Kidney glomerular epithelial cell (primary cell): Measurements from ENCODE around the gene MPRIP.
A peak's percentile ranks its signal among the peaks of the same experiment; 100 is the strongest.
"Not testable (repeated sequence)": the region's sequence is repeated elsewhere in the genome, so short reads cannot be mapped to it uniquely, and the experiment has no call there.

Experiments used
- DNase-seq: peaks from one replicate; lab custom pipeline; 2025; lab: John Stamatoyannopoulos, UW

Gene MPRIP

DNA sequence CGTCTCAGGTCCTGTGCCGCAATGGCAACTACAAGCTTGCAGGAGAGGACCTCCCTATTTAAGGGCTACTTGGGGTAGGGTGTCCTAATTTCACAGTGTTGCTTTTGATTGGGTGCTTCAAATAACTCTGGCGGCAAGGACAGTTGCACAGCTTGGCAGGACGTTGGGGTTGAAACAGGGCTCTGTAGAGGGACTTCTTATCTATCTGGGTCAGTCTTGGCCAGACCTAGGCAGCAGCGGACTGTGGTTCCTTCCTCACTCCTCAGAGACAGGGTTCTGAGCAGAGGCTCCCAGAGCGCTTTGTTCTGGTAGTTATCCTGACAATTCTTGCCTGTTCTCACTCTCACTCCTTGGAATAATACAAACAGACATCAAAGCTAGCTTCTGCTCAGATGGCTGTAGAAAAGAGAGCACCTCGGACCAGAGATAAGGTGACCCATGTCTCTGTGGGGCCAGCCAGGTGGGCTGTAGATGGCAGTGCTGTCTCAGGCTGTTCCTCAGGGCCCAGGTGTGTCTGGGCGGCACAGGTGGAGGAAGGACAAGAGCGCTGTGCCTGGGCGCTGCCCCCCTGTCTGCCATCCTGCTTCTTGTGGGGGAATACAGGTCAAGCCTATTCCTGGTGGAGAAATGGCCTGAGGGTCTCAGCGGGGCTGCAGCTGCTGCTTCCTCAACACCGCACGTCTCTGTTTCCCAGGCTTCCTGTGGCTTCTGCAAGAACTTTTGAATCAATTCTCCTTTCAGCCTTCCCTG lies 102.8 kb downstream of the MPRIP start:
- DNase-seq = no peak

DNA sequence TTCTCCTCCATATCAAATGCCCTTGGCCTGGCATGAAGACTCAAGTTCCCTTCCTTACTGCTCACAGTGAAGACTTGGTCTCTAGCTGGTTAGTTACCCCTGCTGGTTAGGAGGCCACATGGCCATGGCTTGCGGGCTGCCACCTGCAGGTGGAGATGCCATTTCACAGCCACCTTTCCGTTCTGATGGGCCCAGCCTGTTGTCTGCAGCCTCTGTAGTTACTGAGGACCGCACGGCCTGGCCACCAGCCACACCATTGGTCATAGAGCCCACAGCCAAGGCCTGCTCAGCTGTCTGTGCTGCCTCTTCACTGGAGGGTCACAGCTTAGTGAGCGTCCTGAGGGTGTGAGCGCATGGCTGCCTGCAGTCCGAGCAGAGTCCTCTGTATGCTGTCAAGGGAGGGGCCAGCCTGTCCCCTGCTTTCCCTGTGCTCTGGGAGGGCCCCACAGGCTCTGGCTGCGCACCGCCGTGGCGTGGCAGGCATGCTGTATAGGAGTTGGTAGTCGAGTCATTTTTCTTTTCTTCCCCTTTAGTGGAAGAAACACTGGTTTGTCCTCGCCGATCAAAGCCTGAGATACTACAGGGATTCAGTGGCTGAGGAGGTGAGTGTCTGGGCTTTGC lies 104.6 kb downstream of the MPRIP start:
- no peak for DNase-seq

DNA sequence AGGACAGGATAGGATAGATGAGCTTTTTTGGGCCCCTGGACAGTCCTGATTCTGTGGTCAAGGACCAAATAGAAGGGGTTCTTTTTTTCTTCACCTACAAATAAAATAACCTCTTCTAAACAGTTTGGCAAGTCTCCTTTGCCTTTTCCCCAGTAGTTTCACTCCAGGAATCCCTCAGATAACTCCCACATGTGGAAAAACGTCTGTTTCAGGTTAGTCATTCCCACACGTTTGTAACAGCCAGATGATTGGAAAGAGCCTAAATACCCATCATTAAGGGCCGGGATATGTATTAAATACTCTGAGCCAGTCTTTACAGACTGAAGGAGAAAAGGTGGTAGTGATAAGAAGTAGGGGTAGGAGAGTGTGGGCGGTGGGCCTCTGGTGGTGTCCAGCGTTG lies 105.6 kb downstream of the MPRIP start:
- DNase-seq = peak; percentile 5

DNA sequence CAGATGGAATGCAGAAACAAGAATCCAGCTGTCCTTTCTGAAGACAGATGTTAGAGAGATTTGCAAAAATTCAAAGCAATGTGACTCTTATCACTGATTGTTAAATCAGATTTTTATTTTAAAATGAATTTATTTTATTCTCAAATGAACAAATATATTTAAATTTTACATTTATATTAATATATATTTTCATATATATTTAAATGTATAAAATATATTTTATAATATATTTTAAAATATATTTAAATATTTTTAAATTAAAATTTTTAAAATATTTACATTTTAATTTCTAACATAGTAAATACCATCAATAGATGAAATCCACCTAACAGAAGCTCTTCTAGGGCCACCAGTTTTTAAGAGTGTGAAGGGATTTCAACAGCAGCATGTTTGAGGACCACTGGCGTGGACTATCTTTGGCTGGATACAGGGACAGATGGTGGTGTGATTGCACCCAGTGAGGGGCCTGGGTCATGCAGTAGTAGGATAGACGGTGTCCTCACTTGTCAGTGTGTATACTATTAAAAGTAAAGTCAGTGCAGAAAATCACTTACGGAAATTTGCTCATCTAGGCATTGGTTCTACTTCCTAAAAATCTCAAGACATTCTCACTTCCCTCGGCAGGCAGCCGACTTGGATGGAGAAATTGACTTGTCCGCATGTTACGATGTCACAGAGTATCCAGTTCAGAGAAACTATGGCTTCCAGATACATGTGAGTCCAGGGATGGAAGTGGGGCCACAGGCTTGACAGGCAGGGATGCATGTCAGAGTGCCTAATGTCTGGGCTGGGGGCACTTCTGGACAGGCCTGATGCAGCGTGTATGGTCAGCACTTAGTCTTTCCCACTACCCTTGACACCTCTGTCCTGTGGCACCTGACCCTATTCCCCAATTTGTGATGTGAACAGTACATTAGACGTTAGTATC lies 107.5 kb downstream of the MPRIP start:
- no peak for DNase-seq

DNA sequence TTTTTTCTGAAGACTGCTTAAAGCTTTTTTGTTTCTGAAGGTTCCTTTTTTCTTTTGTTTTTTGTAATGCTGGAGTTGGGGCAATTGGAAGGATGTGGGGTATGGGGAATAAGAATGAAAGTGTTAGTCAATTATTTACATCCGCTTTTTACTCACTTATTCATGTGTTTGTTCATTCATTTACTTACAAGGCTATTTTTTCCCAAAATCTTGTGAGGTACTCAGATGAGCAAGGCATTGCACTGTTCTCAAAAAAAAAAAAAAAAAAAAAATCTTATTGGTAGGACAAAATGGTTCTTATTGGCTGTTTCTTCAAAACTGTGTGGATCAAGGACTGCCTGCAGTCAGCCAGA lies 108.2 kb downstream of the MPRIP start:
- no peak for DNase-seq

DNA sequence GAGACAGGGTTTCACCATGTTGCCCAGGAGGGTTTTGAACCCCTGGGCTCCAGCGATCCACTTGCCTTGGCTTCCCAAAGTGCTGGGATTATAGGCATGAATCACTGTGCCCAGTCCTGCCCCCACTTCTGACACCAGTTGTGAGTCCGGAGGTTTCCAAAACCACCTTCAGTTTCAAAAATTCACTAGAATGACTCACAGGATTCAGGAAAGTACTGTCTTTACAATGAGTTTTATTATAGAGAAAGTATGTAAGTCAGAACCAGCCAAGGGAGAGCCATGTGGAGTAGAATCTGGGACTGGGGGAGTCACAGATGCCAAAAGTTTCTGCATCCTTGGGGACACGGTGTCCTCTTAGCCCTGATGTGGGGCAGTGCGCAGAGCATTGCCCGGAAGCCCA lies 108.8 kb downstream of the MPRIP start:
- DNase-seq = peak; percentile 32

DNA sequence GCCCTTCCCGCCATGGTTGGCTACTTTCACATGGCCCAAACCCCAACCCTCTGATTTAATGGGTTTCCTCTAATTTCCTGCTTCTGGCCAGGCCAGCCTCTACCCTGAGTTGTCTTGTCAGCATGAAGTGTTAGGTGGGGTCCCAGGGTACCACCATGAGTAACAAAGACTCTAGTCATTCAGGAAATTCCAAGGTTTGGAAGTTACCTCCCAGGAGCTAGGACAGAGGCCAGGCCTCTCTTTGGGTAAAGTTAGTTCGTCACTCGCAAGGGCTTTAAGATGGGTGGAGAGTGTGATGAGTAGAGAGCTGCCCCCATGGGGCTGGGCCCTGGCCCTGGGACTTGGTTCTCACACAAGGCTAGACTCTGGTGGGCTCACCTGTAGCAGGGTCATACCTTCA lies 109.3 kb downstream of the MPRIP start:
- DNase-seq = no peak

DNA sequence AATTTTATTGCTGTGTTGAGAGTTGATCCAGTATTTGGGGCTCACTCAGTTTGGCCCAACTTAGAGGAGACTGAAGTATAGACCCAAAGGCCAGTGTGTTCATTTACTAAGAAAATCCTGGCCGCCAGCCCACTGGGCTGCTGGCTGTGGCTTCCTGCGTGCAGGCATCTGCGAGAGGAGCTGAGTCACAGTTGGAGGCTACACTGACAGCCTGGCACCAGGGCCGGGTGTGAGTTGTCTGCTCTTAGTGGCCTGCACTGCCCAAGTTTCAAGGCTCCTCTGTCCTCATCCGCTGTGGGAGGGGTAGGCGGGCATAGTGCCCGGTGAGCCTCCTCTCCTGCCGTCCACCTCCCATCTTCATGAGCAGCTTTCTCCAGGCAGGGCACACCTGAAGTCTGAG lies 109.7 kb downstream of the MPRIP start:
- DNase-seq = peak; percentile 73

DNA sequence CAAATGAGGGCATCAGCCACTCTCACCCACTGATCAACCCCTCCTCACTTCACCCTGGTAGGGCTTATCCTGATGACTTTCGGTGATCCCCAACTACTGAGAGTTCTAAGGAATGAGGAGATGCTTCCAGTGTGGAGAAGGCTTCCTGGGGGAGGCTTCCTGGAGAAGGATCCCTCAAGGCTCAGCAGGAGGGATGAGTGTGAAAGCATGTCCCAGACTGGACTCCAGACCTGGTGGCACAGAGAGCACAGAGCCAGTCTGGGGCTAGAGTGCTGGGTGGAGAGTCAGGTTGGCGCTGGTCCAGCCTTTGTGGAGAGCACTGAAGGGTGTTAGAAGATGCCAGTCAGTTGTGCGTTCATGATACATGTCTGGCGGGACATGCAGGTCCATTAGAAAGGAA lies 110.1 kb downstream of the MPRIP start:
- DNase-seq = no peak

DNA sequence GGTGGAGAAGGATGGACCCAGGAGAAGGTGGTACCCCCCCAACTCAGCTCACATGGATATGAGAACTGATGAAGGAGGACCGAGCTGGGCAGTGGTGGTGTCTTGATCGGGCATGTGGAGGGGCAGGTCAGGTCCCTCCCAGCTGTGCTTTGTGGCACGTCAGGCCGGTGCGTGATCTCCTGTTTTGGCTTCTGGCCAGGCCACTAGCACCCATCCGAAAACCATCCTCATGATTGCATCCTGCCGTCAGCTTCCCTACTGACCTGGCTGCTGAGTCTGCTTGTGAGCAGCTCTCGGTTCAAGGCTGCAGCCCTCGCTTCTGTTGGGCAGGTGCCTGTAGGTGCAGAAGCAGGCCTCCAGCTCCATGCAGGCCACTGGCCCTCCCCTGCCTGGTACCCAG lies 110.8 kb downstream of the MPRIP start:
- no peak for DNase-seq

DNA sequence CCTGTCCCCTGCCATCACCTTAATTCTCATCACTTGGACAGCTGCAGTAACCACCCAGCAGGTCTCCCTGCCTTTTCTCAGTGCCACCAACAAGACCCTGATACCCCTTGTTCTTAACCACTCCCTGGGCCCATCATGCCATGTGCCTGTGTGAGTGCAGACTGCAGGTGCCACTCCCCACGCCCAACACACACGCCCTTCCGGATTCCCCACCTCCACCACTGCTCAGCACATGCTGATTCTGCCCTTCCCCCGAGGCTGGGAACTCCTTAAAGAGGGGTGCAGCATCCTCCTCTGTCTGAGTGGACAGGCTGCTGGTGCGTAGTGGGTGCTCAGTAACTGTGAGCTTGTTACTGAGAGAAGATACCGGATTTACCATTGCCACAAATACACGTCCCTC lies 111.5 kb downstream of the MPRIP start:
- no peak for DNase-seq

DNA sequence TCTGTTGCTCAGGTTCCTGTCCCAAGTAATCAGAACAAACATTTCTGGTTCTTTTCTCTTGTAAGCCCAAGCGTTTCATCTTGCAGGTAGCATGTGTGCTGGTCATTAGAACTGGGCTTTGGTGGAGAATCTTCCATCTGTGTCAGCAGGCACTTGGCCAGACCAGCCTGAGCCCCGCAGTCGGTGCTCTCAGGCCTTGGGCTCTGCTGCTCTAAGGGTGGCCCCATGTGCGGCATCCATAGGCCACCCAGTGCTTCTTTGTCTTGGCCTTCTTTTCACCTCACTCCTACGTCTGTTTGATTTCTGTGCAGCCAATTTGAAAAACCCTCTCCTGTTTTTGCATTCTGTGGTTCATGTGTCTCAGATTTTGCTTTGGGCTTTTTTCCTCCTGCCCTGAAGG lies 112.3 kb downstream of the MPRIP start:
- DNase-seq = no peak

DNA sequence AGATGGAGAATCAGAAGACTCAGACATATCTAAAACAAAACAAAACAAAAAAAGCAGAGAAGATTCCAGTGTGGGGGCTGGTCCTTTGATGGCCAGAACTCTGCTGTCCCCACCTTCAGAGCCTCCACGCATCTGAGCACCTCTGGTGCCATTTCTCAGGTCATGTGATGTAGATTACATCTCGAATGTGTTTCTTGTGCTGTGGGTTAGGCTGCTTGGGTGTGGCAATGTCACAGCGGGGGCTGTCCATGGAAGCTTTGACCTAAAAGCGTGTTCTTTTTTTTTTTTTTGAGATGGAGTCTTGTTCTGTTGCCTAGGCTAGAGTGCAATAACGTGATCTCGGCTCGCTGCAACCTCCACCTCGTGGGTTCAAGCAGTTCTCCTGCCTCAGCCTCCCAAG lies 112.7 kb downstream of the MPRIP start:
- no peak for DNase-seq

DNA sequence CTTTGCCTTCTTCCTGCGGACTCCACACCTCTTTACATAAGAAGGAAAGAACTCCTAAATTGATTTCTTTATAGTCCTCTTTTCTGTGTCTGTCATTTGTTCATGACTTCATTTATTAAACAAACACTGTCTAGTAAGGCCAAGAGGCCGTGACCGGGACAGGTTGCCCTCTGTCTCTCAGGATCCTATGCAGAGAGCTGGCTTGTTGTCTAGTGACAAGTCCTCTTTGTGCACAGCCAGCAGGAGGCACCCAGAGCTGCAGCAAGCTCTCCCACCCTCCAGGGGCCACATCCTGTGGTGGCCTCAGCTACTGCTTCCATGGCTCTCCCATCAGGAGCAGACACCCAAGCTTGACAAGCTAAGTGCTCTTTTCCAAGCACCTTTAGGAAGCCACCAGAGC lies 113.3 kb downstream of the MPRIP start:
- DNase-seq = no peak

DNA sequence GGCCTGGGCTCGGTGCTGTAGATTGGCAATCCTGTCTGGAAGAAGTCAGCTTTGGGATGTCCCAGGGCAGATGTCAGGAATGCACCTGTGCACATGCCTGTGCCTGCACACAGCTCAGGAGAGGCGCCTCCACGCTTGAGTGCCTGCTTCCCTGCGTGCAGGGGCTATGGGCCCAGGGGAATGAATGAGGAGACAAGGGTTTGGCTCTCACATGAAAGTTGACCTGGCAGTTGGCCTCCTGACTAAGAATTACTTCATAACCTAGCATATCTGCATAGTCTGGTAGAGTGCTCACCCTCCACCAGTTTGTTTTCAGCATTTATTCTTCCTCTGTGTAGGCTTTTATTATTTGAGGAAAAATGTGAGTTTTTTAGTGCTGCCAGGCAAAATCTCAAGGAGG lies 113.8 kb downstream of the MPRIP start:
- peak; percentile 66 for DNase-seq

DNA sequence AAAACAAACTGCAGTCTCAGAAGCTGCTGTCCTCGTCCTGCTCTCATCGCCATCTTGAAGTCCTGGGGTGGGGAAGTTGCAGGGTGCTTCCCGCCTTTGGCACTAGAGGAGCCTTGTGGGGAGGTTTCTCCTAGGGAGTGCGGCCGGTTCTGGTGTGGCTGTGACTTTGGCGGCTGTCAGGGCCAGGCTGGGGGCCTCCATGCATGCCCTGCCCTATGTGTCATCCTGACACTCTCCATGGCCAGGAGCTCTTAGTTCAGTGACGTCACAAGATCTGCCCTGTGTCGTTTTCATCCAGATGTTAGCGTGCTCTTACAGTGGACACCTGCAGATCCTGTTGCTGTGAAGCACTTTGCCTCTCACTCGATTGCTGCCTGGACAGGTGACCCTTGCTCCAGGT lies 114.3 kb downstream of the MPRIP start:
- no peak for DNase-seq

DNA sequence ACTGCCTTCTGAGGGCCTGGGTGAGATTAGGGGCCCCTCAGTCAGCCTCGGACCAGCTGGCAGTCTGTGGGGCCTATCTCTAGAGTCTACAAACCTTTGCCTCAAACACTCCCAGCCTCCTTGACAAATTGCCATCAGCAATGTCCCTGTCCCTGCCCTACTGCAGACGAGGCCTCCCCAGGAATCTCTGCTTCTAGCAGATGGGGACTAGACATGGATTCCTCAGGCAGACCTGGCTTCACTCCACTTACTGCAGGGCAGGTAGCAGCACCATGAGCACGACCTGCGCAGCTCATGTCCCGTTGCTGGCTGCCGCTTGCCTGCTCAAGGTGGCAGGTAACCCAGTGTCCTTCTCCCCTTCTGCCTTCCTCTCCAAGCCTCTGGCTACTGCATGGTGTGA lies 114.8 kb downstream of the MPRIP start:
- DNase-seq = no peak

DNA sequence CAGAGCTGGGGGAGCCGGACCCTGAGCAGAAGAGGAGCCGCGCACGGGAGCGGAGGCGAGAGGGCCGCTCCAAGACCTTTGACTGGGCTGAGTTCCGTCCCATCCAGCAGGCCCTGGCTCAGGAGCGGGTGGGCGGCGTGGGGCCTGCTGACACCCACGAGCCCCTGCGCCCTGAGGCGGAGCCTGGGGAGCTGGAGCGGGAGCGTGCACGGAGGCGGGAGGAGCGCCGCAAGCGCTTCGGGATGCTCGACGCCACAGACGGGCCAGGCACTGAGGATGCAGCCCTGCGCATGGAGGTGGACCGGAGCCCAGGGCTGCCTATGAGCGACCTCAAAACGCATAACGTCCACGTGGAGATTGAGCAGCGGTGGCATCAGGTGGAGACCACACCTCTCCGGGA lies 116.2 kb downstream of the MPRIP start:
- DNase-seq = not testable (repeated sequence)

DNA sequence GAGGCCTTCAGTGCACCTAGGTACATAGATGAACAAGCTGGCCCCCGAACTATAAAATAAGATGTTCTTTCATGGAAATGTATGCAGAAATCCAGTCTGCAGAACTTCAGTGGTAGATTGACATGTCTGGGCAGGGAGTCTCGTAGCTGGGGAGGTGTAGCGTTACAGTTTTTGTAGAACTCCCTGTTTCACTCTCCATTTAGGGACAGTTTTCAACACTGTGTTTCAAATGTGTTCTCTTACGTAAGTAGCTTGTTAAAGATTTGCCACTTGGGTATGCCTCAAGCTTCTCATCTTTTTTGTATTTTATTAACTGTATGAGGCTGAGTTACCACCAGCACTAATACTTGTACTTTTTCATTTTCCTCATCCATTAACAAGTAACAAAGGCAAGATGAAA lies 117.3 kb downstream of the MPRIP start:
- DNase-seq = no peak

DNA sequence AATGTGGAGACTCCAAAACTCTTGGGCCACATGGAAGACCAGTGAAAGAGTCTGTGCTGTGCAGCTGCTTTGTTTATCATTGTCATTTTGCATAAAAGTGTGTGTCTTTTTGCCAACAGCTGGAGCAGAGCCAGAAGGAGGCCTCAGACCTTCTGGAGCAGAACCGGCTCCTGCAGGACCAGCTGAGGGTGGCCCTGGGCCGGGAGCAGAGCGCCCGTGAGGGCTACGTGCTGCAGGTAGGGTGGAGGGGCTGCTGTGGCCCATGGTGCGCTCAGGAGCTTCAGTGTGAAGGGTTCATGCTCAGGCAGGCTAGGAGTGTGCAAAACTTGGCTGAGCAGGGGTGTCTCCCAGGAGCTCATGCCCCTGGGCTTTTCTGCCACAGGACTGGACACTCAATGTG lies 118.9 kb downstream of the MPRIP start:
- no peak for DNase-seq

DNA sequence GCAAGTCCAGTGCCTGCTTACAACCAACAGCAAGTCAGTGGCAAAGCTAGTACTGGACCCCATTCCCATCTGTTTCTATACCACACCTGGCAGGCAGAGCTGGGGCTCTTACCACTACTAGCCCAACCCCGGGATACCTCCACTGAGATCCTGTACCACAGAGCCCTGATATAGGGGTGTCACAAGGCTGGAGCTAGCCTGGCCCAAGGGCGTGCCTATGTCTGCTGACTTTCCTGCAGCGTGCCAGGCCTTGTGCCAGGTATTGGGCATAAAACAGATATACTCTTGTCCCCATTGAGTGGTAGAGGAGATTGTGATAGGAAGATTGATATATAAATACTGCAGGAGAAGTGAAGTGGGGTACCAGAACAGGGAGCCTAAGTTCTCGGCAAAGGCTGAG lies 119.5 kb downstream of the MPRIP start:
- DNase-seq = no peak

DNA sequence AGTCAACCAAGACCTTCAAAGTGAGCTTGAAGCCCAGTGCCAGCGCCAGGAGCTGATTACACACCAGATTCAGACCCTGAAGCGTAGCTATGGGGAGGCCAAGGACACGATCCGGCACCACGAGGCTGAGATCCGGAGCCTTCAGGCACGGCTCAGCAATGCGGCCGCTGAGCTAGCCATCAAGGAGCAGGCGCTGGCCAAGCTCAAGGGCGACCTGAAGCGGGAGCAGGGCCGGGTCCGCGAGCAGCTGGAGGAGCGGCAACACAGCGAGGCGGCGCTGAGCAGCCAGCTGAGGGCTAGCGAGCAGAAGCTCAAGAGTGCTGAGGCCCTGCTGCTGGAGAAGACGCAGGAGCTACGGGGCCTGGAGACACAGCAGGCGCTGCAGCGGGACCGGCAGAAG lies 121.9 kb downstream of the MPRIP start:
- no peak for DNase-seq

DNA sequence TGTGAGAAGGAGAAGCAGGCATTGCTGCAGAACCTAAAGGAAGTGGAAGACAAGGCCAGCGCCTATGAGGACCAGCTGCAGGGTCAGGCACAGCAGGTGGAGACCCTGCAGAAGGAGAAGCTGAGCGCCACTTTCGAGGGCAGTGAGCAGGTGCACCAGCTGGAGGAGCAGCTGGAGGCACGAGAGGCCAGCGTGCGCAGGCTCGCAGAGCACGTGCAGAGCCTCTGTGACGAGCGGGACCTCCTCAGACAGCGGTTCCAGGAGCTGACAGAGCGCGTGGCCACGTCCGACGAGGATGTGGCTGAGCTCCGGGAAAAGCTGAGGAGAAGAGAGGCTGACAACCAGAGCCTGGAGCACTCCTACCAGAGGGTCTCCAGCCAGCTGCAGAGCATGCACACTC lies 122.4 kb downstream of the MPRIP start:
- DNase-seq = no peak
